ENCODE measurements around the gene GABARAPL2.
"Not testable (repeated sequence)": the region's sequence is repeated elsewhere in the genome, so short reads cannot be mapped to it uniquely, and the experiment has no call there.

Gene GABARAPL2

GRCh38 chr16:75566040-75566757 is at the start of gene GABARAPL2:
TSS of gene GABARAPL2 (plus strand) at chr16:75566379. CDS start at chr16:75566487, 108 bp downstream.
- DNase-seq (ENCODE audit: low read depth in 3 of 3, low spot score in 1 of 3): peak; percentile 57 to 93 (median 82)

- no peak for DNase-seq (ENCODE audit: low read depth in 3 of 3, low spot score in 1 of 3)
These were observed 47.0 kb upstream of the GABARAPL2 start for GRCh38 chr16:75519175-75519574.

GRCh38 chr16:75526032-75526790 is 40.0 kb upstream of the GABARAPL2 start:
- no peak for DNase-seq (ENCODE audit: low read depth in 3 of 3, low spot score in 1 of 3)

- DNase-seq (ENCODE audit: low read depth in 3 of 3, low spot score in 1 of 3): no peak
These were observed 38.3 kb upstream of the GABARAPL2 start for GRCh38 chr16:75527825-75528299.

- DNase-seq (ENCODE audit: low read depth in 3 of 3, low spot score in 1 of 3): no peak
These were observed 36.9 kb upstream of the GABARAPL2 start for GRCh38 chr16:75529056-75529905.

GRCh38 chr16:75529959-75530358 is 36.2 kb upstream of the GABARAPL2 start:
- no peak for DNase-seq (ENCODE audit: low read depth in 3 of 3, low spot score in 1 of 3)

GRCh38 chr16:75532142-75532765 is 33.9 kb upstream of the GABARAPL2 start:
- DNase-seq (ENCODE audit: low read depth in 3 of 3, low spot score in 1 of 3): no peak

- no peak for DNase-seq (ENCODE audit: low read depth in 3 of 3, low spot score in 1 of 3)
These were observed 33.4 kb upstream of the GABARAPL2 start for GRCh38 chr16:75532791-75533190.

- no peak for DNase-seq (ENCODE audit: low read depth in 3 of 3, low spot score in 1 of 3)
These were observed 31.5 kb upstream of the GABARAPL2 start for GRCh38 chr16:75534560-75535205.

GRCh38 chr16:75535211-75535843 is 30.9 kb upstream of the GABARAPL2 start:
- no peak for DNase-seq (ENCODE audit: low read depth in 3 of 3, low spot score in 1 of 3)

GRCh38 chr16:75535901-75536300 is 30.3 kb upstream of the GABARAPL2 start, which contains the start of gene CHST5:
TSS of gene CHST5 (minus strand) at chr16:75536108. CDS start at chr16:75530384, 5,724 bp downstream.
- DNase-seq (ENCODE audit: low read depth in 3 of 3, low spot score in 1 of 3): no peak

GRCh38 chr16:75537776-75538175 is 28.4 kb upstream of the GABARAPL2 start:
- no peak for DNase-seq (ENCODE audit: low read depth in 3 of 3, low spot score in 1 of 3)

GRCh38 chr16:75538882-75539565 is 27.2 kb upstream of the GABARAPL2 start:
- DNase-seq (ENCODE audit: low read depth in 3 of 3, low spot score in 1 of 3): not testable (repeated sequence)

- no peak for DNase-seq (ENCODE audit: low read depth in 3 of 3, low spot score in 1 of 3)
These were observed 24.9 kb upstream of the GABARAPL2 start for GRCh38 chr16:75541236-75541635.

GRCh38 chr16:75542462-75542861 is 23.7 kb upstream of the GABARAPL2 start:
- not testable (repeated sequence) for DNase-seq (ENCODE audit: low read depth in 3 of 3, low spot score in 1 of 3)

- DNase-seq (ENCODE audit: low read depth in 3 of 3, low spot score in 1 of 3): not testable (repeated sequence)
These were observed 20.3 kb upstream of the GABARAPL2 start for GRCh38 chr16:75545879-75546278.

- no peak for DNase-seq (ENCODE audit: low read depth in 3 of 3, low spot score in 1 of 3)
These were observed 19.9 kb upstream of the GABARAPL2 start for GRCh38 chr16:75546293-75546692.

- DNase-seq (ENCODE audit: low read depth in 3 of 3, low spot score in 1 of 3): not testable (repeated sequence)
These were observed 17.7 kb upstream of the GABARAPL2 start for GRCh38 chr16:75548456-75548855.

GRCh38 chr16:75550211-75550662 is 15.9 kb upstream of the GABARAPL2 start:
- no peak for DNase-seq (ENCODE audit: low read depth in 3 of 3, low spot score in 1 of 3)

Data from stimulated activated CD4-positive, alpha-beta T cell treated with anti-CD3 and anti-CD28 coated beads, TNF-alpha, amount 100 ng/mL, for 1 hour (primary cell).